ENCODE results near the gene PTGS2.
"Not testable (repeated sequence)": the region's sequence is repeated elsewhere in the genome, so short reads cannot be mapped to it uniquely, and the experiment has no call there.

PTGS2 gene

GRCh38 chr1:186669784-186670183 is 10.4 kb downstream of the PTGS2 start:
- not testable (repeated sequence) for DNase-seq

GRCh38 chr1:186664217-186664616 is 16.0 kb downstream of the PTGS2 start:
- not testable (repeated sequence) for DNase-seq

- DNase-seq: no peak
Observed at GRCh38 chr1:186662752-186663151, 17.5 kb downstream of the PTGS2 start.

GRCh38 chr1:186659890-186660341 is 20.3 kb downstream of the PTGS2 start:
- DNase-seq: no peak

- no peak for DNase-seq
Observed at GRCh38 chr1:186658999-186659398, 21.2 kb downstream of the PTGS2 start.

- no peak for DNase-seq
Observed at GRCh38 chr1:186657481-186657880, 22.7 kb downstream of the PTGS2 start.

GRCh38 chr1:186655876-186656275 is 24.3 kb downstream of the PTGS2 start:
- no peak for DNase-seq

- no peak for DNase-seq
Observed at GRCh38 chr1:186654741-186655140, 25.5 kb downstream of the PTGS2 start.

GRCh38 chr1:186653312-186653711 is 26.9 kb downstream of the PTGS2 start:
- DNase-seq: no peak

- no peak for DNase-seq
Observed at GRCh38 chr1:186648613-186649012, 31.6 kb downstream of the PTGS2 start.

- not testable (repeated sequence) for DNase-seq
Observed at GRCh38 chr1:186647985-186648384, 32.2 kb downstream of the PTGS2 start.

- DNase-seq: no peak
Observed at GRCh38 chr1:186643614-186644013, 36.6 kb downstream of the PTGS2 start.

- not testable (repeated sequence) for DNase-seq
Observed at GRCh38 chr1:186637567-186637966, 42.7 kb downstream of the PTGS2 start.

GRCh38 chr1:186636786-186637185 is 43.4 kb downstream of the PTGS2 start:
- DNase-seq: no peak

- DNase-seq: no peak
Observed at GRCh38 chr1:186634511-186634910, 45.7 kb downstream of the PTGS2 start.

GRCh38 chr1:186633116-186633515 is 47.1 kb downstream of the PTGS2 start:
- DNase-seq: no peak

- no peak for DNase-seq
Observed at GRCh38 chr1:186629341-186629740, 50.9 kb downstream of the PTGS2 start.

GRCh38 chr1:186628910-186629309 is 51.3 kb downstream of the PTGS2 start:
- DNase-seq: no peak

GRCh38 chr1:186627019-186627418 is 53.2 kb downstream of the PTGS2 start:
- no peak for DNase-seq

GRCh38 chr1:186626356-186626932 is 53.8 kb downstream of the PTGS2 start:
- no peak for DNase-seq

- DNase-seq: no peak
Observed at GRCh38 chr1:186623551-186623950, 56.7 kb downstream of the PTGS2 start.

Data from NCI-H187 treated with DMSO at 0.1 percent for 48 hours (cell line).